DMS53 treated with DMSO at 0.1 percent for 48 hours (cell line): Measurements from ENCODE around the gene KANSL1.
A peak's percentile ranks its signal among the peaks of the same experiment; 100 is the strongest.

Experiments
- DNase-seq: peaks from one replicate; lab custom pipeline; 2025; ENCODE audit not compliant: unreplicated experiment; lab: John Stamatoyannopoulos, UW

KANSL1 gene

DNA sequence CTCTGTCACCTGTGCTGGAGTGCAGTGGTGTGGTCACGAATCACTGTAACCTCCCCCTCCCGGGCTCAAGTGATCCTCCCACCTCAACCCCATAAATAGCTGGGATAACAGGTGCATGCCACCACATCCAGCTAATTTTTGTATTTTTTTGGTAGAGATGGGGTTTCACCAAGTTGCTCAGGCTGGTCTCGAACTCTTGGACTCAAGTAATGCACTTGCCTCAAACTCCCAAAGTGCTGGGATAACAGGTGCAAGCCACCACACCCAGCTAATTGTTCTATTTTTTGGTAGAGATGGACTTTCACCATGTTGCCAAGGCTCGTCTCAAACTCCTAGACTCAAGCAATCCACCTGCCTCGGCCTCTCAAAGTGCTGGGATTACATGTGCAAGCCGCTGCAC lies 107.7 kb downstream of the KANSL1 start:
- no peak for DNase-seq

DNA sequence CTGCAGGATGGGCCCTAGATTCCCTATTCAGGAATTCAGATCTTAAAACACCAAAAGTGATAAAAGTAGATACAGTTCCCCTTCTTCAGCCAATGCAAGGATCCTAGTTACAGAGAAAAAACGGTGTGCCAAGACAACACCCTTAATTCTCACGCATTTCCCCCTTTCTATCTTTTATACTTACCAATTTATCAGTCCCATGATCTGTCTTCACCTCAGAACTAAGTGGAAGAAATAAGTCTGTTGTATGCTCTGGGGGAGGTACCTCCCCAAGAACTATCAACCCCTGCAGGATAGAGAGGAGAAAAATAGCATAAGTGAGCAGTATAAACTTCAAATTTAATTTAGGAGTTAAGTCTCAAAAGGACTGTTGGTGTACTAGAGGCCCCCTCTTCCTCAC lies 111.0 kb downstream of the KANSL1 start:
- no peak for DNase-seq

DNA sequence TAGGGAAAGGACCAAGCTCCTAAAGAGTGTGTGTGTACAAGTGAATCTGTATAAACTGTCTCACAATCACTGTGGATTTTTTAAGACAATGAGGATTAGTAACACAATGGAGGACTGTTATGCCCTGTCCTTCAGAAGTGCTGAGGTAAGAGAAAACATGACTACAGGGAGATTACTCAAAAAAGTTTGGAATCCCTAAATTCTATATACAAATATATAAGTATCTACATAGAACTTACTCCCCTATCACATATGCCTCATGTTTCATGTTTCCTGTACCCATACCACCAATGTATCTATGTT lies 112.3 kb downstream of the KANSL1 start:
- DNase-seq: no peak

DNA sequence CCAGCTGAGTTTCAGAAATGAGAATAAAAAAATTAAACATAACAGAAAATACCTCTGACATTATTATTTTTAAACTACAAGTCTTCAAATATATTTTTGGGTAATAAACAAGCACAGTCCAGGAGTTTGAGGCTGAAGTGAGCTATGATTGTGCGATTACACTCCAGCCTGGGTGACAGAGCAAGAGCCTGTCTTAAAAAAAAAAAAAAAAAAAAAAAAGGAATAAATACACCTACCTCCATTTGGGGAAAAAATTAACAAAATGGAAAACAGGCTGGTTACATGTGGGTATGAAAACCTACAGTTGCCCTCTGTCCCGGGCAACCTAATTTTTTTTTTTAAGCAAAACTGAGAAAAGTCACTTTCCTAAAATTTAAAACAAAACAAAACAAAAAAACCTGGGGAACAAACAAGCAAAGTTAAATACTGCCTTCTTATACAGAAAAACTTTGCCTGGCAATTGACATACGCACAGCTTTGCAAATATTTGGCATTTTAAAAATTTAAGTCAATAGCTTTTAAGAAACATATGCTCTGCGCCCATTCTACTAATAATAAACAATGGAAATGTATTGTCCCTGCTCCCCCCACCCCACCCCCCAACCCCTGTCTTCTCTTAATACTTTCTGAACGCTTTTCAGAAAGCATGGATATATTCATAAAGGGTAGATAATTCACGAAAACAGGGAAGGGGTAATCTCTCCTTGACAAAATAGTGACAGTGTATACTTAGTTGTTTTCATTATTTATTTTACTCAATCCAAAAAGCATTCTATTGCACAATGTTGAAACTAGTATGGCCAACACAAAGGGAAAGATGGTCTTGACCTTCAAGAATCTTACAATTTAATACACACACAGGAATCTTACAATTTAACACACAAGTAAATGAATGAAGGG lies 112.9 kb downstream of the KANSL1 start:
- DNase-seq: no peak

DNA sequence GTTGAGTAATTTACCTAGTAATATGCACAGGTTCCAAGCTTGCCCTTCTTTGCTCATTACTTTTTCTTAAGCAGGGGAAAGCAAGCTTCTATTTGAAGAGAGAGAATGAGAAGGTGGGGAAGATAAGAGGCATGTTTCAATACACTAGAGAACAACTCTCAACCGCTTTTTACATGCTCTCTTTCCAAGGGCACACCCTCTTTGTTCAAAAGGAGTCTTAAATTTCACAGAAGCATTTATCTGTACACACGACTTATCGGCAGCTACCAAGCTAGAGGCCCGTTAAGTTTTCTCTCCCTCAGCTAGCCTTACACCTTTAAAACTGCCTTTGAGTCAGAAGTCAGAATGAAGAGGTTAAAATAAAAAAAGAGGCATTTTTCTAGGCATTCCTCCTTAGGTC lies 114.6 kb downstream of the KANSL1 start:
- DNase-seq: no peak

DNA sequence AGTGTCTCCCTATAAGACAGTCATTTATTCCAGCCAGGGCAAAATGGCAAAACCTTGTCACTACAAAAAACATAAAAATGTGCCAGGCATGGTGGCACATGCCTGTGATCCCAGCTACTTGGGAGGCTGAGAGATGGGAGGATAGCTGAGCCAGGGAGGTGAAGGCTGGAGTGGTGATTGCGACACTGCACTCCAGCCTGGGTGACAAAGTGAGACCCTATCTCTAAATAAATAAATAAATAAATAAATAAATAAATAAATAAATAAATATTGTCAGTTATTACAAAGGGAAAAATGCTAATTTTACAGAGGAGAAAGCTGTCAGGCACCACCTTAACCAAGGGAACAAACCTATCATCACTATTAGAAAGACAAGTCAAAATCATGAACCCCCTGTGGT lies 118.7 kb downstream of the KANSL1 start:
- no peak for DNase-seq

DNA sequence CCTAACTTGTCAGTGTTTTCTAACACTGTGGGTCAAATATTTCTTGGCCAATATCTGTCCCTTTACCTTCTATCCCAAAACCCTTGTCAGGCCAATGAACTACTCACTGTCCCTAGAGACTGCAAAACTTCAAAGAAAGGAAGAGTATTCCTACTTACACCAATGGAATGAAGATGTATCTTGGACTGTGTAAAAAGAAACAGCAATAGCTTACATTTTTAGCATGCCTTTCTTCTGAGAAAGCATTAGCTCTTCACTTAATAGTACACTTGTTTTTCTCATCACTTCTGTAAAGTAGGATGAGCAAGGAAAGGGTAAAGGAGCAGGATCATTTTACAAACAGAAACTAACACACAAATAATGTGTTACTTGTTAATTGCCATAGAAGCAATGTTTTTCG lies 120.2 kb downstream of the KANSL1 start:
- no peak for DNase-seq

DNA sequence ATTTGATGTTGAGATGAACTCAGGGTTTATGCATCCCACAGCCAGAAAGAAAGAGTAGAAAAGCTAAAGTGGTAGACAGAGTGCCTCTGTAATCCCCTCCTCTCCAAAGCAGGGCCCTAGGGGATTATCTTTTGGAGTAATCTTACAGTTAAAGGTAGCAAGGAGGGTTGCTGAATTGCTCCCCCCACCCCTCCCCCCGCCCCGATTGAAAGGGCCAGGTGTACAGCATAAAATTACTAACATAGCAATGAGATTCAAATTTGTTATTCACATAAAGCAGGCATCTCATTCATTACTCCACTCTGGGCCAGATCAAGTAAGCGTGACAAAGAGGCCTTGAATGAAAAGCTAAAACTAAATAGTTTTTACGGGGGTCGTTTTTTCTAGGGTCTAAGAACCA lies 121.4 kb downstream of the KANSL1 start:
- no peak for DNase-seq

DNA sequence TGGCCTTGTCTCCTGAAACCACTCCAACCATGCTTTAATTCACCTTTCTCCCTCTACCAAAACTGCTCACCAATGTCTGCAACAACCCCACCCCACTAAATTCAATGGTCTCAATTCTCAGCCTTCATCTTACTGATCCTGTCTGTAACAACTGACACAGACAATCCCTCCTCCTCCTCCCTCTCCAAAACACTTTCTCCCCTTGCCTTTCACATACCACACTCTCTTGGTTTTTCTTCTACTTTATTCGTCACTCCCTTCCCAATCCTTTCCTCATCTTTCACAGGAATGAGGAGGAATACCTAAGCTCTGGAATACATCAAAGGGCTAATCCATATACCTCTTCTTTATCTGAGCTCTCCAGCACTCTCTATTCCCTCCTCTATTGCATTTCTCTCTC lies 128.8 kb downstream of the KANSL1 start:
- DNase-seq: no peak

DNA sequence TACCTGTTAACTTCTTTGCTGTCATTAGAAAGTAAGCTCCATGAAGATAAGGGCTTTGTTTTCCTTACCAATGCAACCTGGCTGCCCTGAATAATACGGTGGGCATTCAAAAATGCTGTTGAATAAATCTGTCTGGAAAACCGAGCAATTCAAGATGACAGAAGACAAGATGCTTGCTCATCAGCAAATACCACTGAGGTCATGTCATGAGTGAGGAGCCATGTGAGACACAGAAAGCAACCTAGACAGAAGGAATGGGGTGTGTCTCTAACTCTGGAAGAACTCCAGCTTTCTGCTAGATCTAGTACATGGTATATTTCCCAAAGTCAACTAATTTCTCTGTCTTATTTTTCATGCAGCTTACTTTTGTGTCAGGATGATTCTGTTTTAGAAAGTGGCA lies 130.0 kb downstream of the KANSL1 start:
- DNase-seq: no peak

DNA sequence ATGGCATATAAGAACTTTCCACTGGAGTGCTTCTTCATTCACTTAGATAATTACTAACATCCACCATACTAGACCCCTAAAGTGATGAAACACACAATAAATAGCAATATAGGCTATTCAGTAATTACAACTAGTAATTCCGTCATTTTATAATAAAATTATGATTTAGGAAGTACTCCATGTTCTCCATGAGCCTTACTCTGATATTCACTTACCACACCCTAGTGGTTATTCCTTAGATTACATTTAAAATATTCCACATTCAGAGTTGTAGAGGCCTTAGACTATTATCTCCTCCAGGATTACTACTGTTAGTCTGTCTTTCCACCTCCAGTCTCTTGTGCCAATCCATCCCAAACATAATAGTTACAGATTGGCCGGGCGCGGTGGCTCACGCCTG lies 131.8 kb downstream of the KANSL1 start:
- no peak for DNase-seq

DNA sequence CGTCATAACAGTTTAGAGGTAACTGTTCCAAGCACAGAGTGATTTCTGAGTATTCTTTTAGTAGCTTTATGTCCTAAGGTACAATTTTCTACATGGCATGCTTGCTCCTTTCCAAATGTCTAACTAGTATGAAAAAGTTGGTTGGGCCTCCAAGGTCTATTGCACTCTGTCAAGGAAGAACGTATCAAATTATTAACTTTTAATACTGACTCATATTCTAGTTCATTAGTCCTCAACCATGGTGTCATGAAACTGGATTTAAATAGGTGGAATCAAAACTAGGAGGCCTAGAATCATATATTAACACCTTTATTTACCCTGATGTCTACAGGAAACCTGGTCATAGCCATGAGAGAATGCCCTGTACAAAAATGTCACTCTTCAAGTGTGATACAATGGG lies 132.8 kb downstream of the KANSL1 start:
- no peak for DNase-seq

DNA sequence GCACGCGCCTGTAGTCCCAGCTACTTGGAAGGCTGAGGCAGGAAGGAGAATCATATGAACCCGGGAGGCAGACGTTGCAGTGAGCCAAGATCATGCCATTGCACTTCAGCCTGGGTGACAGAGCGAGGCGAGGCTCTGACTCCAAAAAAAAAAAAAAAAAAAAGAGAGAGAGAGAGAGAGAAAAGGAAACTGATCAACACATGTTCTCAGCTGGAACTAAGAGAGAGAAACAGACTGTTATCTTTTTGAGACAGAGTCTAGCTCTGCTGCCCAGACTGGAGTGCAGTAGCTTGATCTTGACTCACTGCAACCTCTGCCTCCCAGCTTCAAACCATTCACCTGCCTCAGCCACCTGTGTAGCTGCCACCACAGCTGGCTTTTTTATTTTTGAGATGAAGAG lies 133.7 kb downstream of the KANSL1 start:
- DNase-seq: no peak

DNA sequence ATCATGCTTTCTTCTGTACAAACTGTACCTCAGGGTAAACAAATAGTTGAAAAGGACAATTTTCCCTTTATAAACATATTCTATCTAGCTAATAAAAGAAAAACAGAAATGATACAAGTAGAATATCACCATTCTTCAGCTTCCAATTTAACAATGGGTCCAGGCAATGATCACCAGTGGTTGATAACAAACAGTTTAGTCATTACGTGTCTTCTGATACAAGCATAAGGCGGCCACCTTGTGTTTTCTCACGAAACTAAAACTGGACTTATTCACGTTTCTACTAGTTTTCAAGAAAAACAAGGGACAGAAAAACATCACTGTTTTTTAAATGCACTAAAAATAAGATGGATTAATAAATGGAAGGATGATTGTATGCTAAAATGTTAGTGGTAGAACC lies 135.9 kb downstream of the KANSL1 start:
- DNase-seq: no peak

DNA sequence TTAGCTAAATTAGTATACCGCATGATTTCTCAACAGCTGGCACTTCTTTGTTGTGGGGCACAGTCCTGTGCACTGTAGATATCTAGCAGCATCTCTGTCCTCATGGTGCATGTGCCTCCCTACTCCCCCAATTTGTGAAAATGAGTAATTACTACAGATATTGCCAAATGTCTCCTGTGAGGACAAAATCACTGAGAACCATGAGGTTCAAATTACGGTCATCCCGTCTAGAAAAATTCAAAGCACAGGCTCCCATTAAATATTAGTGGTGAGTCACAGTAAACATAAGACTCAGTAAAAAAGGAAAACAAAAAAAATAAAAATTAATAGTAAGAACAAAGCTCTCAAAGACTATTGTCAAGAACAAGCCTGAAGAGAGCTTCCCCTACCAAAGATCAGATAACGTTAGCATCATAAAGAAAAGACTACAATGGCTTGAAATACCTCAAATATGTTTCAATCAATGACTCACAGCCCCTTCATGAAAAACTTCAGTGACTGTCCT lies 136.4 kb downstream of the KANSL1 start:
- DNase-seq: no peak

DNA sequence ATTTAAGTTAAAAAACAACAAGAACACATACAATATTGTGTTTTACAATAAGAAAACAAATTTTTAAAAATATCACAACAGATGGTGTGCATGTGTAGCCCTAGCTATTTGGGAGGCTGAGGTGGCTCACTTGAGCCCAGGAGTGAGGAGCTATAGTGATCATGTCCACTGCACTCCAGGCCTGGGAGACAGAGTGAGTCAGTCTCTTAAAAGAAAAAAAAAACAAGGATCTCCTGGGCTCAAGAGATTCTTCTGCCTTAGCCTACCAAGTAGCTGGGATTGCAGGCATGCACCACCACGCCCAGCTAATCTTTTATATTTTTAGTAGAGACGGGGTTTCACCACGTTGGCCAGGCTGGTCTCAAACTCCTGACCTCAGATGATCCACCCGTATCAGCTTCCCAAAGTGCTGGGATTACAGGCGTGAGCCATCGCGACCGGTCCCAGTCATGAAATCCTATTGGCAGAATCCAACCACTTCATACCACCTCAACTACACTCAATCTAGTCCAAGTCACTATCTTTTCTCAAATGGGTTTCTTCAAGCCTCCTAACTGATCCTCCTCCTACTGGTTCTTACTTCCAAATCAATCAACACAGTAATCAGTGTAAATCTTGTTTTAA lies 139.2 kb downstream of the KANSL1 start:
- no peak for DNase-seq

DNA sequence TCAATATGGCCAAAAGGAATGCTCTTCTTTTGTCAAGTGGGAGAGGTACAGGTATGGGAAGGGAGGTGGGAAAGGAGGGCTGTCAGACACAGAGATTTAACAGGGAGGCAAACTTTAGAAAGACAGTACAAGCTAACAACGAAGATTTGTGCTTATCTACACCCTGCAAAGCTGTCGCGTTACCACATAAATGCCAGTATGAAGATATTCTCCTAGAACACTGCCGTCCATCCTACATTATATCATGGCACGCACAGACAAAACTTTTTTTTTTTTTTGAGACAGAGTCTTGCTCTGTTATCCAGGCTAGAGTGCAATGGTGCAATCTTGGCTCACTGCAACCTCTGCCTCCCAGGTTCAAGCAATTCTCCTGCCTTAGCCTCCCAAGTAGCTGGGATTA lies 143.6 kb downstream of the KANSL1 start:
- DNase-seq: no peak

DNA sequence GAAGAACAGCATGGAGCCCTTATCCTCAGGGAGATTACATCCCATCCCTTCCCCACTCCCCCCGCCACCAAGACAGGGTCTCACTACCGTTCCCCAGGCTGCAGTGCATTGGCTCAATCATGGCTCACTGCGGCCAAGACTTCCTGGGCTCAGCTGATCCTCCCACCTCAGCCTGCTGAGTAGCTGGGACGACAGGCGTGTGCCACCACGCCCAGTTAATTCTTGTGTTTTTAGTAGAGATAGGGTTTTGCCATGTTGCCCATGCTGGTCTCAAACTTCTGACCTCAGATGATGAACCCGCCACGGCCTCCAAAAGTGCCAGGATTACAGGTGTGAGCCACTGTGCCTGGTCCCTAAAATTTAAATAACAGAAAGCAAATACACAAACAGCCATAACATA lies 145.4 kb downstream of the KANSL1 start:
- no peak for DNase-seq

DNA sequence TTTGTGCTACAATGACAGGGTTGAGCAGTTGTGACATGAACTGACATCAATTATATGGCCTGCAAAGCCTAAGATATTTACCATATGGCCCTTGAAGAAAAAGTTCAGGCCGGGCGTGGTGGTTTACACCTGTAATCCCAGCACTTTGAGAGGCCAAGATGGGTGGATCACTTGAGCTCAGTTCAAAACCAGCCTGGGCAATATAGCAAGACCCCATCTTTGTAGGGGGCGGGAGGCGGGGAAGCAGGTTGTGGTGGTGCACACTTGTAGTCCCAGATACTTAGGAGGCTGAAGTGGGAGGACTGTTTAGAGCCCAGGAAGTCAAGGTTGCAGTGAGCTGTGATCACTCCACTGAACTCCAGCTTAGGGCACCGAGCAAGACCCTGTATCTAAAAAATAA lies 145.8 kb downstream of the KANSL1 start:
- no peak for DNase-seq

DNA sequence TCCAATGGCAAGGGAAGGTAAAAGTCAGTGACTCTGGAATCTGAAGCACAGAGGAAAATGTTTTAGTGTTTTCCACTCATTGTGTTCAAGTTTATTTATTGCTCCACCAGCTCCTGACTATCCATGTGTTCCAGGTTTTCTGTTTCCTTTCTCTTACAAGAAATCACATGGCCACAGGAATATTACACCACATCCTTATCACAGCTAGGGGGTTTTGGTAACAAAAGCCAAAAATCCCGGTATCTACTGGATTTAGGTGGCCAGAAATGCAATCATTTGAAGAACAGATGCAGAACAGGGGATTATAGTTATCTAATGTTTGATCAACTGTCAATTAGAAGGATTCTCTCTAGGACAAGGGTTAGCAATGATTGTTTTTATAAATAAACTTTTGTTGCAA lies 146.3 kb downstream of the KANSL1 start:
- DNase-seq: no peak

DNA sequence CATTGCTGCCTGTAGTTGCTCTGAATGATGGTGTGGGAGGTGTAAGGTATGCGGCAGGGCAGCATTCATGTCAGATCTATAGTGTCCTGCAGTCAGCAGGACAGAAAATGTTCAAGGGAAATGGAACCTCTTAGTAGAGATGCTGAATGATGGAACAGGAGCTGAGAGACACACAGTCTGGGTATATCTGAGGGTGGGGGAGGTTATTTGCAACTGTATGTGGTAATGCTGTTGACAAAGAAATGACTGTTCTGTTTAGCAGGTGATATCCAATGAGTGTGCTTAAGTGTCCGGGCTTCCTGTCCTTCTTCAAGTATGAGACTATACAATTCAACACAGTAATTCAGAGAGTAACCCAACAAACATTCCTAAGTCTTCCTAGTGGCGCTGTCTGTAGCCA lies 147.6 kb downstream of the KANSL1 start:
- DNase-seq: peak; percentile 63

DNA sequence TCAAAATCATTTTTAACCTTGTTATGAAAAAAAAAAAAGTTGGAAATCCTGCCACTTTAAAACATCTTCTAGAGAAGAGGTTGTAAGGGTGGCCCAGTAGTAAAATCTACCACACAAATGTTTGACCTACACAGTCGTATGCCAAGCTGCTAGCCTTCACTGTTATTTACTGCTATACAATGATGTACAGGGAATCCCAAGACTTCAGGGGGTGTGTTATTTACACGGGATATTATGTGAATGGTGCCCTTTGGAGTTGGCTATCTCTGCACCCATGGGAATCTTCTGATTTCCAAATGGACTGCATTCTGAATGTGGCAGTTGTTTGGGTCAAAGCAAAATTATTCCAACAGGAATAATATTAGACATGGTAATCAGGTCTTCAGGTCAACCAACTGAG lies 148.2 kb downstream of the KANSL1 start:
- DNase-seq: no peak
